GM19238 (cell line): ENCODE measurements around the gene YPEL2.
"Not testable (repeated sequence)": the region's sequence is repeated elsewhere in the genome, so short reads cannot be mapped to it uniquely, and the experiment has no call there.

Source experiments
- DNase-seq: peaks from one replicate; pipeline ENCODE4 v3.0.0; 2011; ENCODE audit warnings: low spot score; ENCODE audit not compliant: insufficient read length

YPEL2 gene

DNA sequence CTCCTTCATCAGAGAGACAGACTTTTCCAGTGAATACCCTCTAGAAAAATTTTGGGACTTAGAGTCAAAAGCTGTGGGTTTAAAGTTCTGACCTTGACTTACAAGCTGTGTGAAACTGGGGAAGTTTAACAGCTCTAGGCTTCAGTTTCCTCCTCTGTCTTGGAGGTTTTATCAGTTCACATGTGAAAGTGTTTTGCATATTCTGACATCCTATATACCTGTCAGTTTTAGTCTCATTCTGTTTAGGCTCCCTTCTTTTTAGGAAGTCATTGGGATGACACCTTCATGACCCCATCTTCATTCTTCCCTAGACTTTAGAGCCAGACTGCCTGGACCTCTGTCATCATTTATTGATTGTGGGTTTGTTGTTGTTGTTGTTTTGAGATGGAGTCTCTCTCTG is 44.4 kb downstream of the YPEL2 start:
- DNase-seq, result peak; percentile 37

DNA sequence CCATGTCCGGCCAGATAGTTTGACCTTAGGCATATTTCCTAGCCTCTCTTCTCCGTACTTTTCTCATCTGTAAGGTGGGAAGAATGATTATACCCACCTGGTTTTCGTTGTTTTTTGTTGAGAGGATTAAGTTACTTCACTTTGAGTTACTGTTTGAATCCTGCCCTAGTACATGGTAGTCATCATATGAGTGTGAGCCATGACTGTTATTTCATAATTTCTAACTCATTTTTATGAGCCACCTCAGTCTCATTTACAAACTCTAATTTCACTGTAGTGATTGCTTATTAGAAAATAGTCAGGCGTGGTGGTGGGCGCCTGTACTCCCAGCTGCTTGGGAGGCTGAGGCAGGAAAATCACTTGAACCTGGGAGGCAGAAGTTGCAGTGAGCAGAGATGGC is 45.1 kb downstream of the YPEL2 start:
- DNase-seq, result no peak

DNA sequence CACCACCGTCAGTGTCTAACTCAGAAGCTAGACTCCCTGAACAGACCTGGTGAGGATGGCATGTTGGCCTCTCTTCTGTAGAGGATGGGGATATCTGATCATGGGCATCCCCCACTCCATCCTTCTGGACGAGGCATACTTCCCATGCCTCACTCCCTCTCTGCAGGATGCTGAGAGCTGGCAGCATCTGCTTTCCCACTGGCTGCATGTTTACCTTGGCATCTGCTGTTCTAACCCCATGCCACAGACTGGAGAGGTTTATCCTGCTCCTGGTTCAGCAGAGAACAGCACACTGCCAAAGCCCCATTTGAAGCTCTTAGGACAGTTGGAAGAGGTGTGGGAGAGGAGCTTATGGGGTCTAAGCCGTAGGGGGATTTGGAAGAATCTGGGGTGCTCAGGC is 46.0 kb downstream of the YPEL2 start:
- no peak for DNase-seq

DNA sequence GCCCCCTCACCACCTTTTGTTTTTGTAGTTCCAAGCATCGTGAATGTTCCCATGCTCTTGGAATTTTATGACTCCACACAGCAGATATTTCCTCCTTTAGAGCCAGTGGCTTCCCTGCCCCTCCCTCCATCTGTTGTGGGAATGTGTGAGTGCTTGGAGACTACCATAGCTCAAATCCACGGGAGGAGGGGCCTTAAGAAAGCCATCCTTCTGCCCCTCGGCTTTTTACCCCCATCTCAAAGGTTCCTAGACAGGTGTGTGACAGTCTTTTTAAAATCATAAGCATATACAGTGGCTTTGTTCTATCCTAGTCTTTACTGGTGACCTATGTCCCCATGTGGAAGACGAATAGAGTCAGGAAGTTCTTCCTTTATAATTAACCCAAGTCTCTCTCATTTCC is 47.2 kb downstream of the YPEL2 start:
- DNase-seq, result no peak

DNA sequence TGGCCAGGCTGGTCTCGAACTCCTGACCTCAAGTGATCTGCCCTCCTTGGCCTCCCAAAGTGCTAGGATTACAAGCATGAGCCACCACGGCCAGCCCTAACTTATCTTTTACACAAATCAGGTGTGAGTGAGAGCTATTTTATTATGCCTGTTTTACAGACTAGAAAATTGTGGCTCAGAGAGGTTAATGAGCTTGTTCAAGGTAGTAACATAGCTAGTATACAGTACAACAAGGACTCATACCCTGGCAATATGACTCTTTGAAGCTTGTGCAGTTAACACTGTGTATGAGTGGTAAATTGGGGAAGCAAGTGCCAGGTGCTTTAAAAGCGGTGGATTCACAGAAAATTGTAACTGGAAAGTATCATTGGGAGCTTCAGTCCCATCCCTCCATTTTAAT is 49.0 kb downstream of the YPEL2 start:
- no peak for DNase-seq

DNA sequence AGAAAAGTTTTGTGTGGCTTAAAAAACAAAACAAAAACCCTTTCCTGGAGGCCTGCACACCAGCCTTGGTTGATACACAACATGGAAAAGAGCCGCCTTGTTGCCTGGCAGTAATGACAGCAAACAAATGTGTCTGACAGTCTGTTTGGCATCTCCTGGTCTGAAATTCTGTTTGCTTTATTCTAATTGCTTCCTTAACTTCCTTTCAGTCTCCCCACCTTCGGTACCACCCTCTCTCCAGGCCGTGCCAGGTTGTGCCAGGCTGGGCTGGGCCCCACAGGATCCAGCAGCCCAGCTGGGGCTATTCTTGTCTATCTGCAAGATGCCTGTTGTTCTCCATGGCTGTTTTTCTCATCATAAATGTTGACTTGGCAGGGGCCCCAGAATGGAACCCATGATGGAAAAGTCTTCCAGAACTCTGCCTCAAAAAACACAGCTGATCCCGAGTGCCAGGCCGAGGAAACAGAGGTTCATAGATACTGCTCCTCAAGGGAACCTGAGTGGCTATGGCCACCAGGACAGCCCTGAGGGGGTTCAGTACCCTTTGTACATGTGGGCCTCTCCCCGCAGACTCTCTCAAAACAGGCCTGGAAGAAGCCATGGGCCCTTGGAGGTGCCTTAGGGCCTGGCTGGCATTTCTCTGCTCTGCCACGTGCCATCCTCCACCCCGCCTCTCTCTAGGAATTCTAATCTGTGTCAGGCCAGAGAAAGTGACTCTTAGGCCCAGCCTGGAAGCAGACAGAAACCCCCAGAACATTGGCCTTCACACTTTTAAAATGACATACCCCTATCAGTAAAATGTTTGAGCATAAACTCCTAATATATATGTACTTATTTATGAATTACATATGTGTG is 50.5 kb downstream of the YPEL2 start:
- DNase-seq, result no peak

DNA sequence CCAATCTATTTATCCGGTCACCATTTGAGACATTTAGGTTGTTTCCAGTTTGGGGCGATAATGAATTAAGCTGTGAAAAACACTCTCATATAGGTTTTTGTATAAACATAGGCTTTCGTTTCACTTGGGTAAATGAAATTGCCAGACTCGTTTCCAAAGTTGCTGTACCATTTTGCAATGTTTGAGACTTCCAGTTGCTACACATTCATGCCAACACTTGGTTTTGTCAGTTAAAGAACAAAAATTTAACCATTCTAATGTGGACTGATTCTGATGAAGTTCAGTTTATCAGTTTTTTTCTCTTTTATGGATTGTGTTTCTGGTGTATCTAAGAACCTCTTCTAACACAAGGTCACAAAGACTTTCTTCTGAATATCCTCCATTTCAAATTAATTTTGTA is 52.4 kb downstream of the YPEL2 start:
- DNase-seq, result no peak

DNA sequence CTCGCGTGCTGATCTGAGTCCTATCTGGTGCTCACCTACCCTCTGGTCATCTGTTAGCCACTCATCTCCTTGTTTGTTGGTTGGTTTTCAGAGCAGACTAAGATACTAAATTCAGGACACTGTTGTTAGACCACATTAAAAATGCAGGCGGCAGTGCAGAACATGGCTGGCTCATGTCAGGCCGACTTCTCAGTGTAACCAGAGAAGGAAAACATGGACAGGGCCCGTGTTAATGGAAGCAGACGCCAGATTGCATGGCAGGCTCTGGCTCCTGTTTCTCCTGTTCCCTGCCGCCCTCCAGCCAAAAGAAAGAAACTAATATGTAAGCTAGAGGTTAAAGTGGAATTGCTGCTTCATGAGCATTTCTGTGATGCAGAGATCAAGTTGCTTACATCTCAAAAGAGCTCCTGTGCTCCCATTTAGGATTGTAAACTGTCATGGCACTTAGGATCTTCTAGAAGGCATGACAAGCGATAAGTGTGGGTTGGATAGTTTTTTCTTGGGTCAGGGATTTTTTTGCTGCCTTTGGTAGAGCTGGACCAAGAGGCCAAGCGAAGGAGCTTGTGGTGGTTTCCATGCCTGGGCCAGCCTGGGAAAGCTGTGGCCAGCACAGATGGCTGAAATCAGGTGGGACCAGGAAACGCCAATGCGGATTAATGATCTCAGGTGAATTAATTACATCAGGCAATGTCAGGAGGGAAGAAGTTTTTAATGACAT is 56.1 kb downstream of the YPEL2 start:
- no peak for DNase-seq

DNA sequence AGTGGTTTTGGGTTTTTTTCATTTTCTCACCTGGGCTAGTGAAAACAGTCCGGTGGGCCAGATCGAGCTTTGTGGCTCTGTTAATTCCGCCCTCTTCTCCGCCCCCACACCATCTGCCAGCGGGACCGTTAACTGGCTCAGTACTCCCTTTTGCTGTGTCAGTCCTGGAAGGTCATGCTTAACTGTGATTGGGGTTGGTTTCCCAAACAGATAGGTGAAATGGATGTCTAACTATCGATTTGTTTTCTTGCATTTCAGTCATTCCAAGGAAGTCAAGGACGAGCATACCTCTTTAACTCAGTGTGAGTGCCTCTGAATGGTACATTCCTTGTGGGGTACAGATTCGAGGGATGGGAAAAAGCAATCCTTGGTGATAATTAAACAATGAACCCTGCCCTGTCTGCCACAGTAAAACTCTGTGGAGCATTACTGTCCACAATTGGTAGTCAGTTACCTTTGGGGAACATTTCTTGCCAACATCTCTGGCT is 56.7 kb downstream of the YPEL2 start:
- no peak for DNase-seq

DNA sequence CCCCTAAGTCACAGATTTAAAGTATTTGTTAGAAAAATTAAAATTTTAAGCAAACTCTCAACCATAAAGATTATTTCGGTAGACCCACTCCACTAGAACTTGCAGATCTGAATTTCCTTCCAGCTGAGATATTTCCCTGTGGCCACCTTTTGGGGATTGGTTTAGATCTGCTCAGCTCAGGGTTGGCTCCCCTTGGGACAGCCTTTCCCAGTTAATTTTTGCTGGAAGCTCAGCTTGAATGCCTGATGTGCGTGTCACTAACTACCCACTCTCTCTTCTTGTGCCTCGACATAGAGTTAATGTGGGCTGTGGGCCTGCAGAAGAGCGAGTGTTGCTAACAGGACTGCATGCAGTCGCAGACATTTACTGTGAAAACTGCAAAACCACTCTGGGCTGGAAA is 57.6 kb downstream of the YPEL2 start:
- DNase-seq, result no peak

DNA sequence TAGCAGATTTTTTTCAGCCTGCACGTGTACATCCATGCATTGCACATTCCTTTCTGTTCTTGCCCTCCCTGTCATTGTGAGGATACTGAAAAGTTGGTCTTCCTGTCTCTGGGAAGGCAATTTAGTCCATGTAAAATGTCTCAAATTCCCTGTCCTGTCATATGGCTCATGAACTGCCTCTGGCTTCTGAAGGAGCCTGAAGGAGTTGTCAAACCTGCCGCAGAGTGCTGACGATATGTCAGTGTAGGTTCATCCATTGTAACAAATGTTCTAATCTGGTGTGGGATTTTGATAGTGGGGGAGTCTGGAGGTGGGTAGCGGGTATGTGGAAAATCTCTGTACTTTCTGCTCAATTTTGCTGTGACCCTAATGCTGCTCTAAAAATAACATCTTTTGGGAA is 59.6 kb downstream of the YPEL2 start:
- no peak for DNase-seq

DNA sequence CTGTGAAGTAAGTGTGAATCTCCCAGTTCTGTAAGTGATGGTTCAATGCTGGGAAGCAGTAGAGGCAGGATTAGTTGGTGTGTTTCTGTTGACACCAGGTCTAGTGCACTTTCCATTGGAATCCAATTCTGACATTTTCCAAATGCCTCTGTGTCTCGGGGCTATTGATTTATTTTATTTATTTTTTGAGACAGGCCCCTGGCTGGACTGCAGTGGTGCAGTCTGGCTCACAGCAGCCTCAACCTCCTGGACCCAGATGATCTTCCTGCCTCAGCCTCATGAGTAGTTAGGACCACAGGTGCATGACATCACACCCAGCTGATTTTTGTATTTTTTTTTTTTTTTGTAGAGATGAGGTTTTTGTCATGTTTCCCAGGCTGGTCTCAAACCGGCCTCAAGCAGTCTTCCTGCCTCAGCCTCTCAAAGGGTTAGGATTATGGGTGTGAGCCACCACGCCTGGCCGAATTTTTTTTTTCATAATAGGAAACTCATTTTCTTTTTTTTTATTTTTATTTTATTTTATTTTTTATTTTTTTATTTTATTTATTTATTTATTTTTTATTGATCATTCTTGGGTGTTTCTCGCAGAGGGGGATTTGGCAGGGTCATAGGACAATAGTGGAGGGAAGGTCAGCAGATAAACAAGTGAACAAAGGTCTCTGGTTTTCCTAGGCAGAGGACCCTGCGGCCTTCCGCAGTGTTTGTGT is 61.7 kb downstream of the YPEL2 start:
- DNase-seq, result no peak

DNA sequence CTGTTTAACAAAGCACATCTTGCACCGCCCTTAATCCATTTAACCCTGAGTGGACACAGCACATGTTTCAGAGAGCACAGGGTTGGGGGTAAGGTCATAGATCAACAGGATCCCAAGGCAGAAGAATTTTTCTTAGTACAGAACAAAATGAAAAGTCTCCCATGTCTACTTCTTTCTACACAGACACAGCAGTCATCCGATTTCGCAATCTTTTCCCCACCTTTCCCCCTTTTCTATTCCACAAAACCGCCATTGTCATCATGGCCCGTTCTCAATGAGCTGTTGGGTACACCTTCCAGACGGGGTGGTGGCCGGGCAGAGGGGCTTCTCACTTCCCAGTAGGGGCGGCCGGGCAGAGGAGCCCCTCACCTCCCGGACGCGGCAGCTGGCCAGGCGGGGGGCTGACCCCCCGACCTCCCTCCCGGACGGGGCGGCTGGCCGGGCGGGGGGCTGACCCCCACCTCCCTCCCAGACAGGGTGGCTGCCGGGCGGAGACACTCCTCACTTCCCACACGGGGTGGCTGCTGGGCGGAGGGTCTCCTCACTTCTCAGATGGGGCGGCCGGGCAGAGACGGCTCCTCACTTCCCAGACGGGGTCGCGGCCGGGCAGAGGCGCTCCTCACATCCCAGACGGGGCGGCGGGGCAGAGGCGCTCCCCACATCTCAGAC is 62.4 kb downstream of the YPEL2 start:
- DNase-seq, result not testable (repeated sequence)

DNA sequence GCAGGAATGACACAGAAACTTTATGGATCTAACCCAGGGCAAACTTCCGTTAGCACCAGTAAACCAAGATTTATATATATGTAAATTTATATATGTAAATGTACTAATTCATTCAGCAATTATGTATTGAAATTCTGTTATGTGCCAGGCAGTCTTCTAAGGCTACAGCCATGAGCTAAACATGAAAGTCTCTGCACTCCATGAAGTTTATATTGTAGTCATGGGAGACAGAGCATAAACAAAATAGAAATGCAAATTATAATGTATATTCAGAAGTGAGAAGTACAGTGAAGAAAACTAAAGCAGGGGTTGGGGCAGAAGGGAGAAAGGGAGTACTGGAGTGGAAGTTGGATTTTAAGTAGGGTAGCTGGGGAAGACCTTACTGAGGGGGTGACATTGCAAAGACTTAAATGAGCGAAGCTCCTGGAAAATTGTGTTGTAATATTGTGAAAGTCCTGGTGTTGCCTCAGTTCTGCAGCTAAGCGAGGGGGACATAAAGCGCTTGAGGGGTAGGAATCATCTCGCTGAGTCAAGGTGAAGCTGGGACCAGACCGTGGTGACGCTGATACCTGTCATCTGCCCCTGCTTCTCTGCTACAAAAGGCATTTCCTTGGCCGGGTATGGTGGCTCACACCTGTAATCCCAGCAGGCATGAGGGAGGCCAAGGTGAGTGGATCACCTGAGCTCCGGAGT is 64.8 kb downstream of the YPEL2 start:
- no peak for DNase-seq

DNA sequence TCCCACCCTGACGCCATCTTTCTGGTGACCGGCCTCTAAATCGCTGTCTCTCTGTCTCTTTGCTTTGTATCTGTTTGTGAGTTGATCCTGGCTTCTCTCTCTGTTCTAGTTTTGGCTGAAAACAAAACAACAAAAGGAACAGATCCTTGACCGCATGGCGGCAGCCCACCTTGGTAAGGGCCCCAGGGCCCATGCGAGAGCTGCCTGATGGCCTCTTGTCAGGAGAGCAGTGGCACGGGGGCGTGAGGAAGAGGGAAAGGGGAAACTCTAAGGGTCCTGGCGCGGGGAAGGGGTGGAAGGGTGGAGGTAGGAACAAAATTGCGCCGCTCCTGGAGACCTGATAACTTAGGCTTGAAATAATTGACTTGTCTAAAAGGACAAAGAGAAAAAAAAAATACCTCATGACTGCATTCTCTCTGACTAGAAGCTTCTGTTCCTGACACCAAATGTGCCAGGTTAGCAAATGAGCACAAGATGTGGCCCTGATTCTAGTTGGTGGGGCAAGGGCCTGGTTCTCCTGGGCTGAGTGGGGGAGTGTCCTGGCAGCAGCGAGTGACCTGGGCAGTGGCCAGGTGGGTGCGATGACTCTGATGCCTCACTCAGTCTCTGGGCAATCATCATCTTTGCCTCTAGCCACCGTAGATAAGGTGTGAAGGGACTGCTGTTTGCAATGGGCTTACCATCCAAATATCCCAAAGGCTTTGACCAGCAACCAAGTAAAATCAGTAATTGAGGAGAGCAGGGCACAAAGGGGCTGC is 66.0 kb downstream of the YPEL2 start:
- no peak for DNase-seq

DNA sequence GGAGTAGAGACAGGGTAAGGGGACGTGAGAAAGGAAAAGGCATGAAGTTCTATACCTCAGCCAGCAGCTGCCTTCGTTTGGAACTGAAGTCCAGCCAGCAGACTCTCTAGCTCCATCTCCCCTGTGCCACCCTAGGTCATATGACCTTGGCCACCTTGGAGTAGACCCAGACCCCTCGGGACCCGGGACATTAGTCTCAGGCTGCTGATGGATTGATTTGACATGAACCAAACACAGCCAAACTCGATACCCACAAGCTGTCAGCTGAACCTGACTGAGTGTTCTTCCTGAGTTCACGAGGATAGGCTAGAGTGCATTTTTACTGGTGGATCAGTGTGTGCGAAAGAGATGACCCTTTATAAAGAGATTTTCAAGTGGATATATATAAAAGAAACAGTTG is 68.5 kb downstream of the YPEL2 start:
- DNase-seq, result no peak

DNA sequence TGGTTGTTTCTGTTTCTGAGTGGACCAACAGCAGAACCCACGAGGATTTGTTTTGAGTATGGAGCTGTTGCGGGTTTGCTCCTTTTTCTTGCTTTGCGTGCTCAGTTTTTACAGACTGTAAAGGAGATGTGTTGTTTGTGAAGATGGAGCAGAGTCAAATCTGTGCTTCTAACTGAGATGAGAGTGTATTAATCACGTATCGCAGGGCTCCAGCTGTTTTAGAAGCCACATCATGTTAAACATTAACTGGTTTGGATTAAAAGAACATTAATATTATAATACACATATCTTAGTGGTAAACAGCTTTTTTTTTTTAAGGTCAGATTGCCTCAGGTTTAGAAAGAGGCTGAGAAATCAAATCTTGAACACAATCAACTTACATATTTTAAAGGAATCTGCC is 69.4 kb downstream of the YPEL2 start:
- no peak for DNase-seq

DNA sequence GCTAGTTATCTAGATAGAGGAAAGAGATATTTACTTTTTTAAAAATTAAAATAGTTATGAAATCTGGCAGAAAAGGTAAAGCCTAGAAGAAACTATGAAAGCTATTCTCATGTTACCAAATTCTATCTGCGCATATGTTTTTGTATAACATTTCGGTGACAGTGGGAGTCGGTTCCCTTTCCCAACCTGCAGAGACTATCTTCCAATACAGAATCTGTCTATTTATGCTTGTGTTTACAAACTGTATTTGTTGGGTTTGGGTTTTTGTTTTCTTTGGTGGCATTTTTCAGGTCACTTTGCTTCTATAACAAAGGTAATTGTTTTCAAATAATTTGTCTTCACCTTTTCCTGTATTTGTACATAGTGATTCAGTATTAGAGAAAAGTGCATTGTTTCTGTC is 69.8 kb downstream of the YPEL2 start:
- no peak for DNase-seq

DNA sequence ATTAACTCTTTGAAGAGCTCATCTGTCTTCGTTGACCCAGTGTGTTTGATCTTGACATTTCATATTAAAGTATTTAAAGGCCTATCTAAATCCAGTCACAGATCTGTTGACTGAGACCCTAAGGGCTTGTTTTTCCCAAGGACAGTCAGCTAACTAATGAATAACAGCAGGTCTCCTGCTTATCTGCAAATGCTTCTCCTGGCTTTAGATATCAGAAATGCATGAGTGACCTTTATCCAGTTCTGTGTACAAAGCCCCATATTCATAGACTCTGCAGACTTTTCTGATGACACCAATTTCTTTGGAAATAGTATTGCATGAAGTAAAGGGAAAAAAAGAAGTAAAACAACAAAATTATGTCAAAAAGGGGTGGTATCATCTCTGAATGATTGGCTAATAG is 70.3 kb downstream of the YPEL2 start:
- no peak for DNase-seq

DNA sequence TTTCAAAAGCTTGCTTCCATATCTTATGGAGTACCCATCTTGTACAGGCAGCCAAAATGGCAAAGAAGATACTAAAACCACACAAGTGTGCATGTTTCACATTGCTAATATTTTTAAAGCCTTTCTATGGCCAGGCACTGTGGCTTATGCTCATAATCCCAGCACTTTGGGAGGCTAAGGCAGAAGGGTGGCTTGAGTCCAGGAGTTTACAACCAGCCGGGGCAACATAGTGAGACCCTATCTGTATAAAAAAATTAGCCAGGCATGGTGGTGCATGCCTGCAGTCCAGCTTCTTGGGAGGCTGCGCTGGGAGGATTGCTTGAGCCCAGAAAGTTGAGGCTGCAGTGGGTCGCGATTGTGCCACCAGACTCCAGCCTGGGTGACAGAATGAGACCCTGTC is 71.3 kb downstream of the YPEL2 start:
- DNase-seq, result no peak
